Measurements from ENCODE around the gene ANTXR2.
"Not testable (repeated sequence)": the region's sequence is repeated elsewhere in the genome, so short reads cannot be mapped to it uniquely, and the experiment has no call there.

The ANTXR2 gene

GRCh38 chr4:80072744-80073472 is at the start of gene ANTXR2:
Gene ANTXR2 (minus strand): TSS chr4:80073229. CDS start chr4:80072560, 669 bp downstream.
- DNase-seq (ENCODE audit: low spot score), result peak; percentile 84

- DNase-seq (ENCODE audit: low spot score), result not testable (repeated sequence)
Observed at GRCh38 chr4:80121815-80122214, 48.8 kb upstream of the ANTXR2 start.

- DNase-seq (ENCODE audit: low spot score), result not testable (repeated sequence)
Observed at GRCh38 chr4:80119620-80120019, 46.6 kb upstream of the ANTXR2 start.

- no peak for DNase-seq (ENCODE audit: low spot score)
Observed at GRCh38 chr4:80116516-80116915, 43.5 kb upstream of the ANTXR2 start.

DNA sequence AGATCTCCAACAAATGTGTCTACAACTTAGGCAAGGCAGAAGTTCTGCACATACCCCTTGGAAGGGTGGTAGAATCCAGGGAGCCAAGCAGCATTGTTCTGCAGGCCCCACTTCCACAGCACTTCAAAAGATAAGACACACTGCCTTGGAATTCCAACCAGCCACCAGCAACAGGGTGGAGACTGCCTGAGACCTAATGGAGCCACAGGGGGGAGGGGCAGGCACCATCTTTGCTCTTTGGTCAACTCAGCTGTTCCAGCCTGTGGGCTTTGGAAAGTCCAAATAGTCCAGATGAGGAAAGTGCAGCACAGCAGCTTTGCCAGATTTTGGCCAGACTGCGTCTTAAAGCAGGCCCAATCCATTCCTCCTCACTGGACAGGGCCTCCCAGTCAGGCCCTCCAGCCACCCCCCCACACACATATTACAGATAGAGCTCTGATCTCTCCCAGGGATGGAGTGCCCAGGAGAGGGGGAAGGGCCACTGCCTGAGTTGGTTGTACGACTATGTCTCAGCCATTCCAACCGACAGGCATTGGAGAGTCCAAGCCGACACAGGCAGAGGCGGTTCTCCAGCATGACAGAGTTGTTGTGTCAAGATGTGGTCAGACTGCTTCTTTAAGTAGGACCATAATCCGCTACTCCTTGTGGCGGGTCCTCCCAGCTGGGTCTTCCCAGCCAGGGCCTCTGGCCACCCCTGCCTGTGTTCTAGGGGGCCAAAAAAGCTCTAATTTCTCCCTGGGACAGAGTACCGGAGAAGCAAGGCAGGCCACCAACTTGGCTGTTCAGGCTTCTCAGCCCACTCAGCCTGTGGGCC is 42.5 kb upstream of the ANTXR2 start:
- no peak for DNase-seq (ENCODE audit: low spot score)

- no peak for DNase-seq (ENCODE audit: low spot score)
Observed at GRCh38 chr4:80114732-80115265, 41.8 kb upstream of the ANTXR2 start.

DNA sequence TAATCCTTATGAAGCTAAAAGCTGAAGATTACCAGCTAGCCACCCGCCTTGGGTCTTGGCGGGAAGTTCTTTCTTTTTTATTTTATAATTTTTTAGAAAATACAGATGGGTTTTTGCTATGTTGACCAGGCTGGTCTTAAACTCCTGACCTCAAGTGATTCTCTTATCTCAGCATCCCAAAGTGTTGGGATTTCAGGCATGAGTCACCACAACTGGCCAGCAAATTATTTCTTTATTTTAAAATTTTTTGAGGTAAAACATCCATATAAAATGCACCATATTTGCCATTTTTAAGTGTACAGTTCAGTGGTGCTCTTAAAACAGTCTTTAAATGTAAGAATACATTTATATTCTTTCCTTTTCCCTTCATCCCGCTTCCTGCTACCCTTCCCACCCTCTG is 40.6 kb upstream of the ANTXR2 start:
- no peak for DNase-seq (ENCODE audit: low spot score)

GRCh38 chr4:80112236-80112635 is 39.2 kb upstream of the ANTXR2 start:
- no peak for DNase-seq (ENCODE audit: low spot score)

- no peak for DNase-seq (ENCODE audit: low spot score)
Observed at GRCh38 chr4:80111276-80111675, 38.2 kb upstream of the ANTXR2 start.

DNA sequence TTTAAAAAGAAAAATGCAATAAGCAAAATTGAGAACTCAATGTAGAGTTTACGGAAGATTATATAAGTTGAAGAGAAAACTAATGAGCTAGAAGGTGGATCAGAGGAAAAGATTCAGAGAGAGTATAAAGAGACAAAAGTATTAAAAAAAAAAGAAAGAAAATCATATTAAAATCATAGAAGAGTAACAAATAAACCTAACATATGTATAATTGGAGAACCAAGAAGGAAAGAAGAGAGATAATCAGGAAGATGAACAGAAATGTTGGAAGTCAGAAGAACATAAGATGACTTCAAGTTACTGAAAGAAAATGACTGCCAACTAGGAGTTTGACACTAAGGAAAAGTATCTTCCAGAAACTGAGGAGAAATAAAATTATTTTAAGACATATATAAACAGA is 34.3 kb upstream of the ANTXR2 start:
- no peak for DNase-seq (ENCODE audit: low spot score)

- no peak for DNase-seq (ENCODE audit: low spot score)
Observed at GRCh38 chr4:80104927-80105326, 31.9 kb upstream of the ANTXR2 start.

DNA sequence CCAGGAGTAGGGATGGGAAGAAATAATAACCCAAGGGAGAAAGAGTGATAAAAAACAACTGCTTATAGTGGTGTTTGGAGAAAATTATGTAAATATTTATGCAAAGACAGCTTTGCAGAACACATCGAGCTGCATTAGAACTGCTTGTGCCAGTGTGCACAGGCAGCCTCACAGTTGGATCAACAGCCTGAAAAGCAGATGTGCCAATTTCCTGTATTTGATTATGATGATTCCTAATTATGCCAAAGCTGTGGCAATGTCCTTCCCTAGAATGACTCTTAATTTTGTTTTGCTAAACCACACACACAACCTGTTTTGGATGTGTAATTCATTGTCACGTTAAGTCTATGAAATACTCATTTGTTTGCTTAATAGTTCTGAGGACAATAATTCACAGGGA is 30.6 kb upstream of the ANTXR2 start:
- no peak for DNase-seq (ENCODE audit: low spot score)

GRCh38 chr4:80101792-80102116 is 28.7 kb upstream of the ANTXR2 start:
- DNase-seq (ENCODE audit: low spot score), result peak; percentile 65

GRCh38 chr4:80101071-80101791 is 28.2 kb upstream of the ANTXR2 start:
- DNase-seq (ENCODE audit: low spot score), result no peak

GRCh38 chr4:80099671-80100070 is 26.6 kb upstream of the ANTXR2 start:
- no peak for DNase-seq (ENCODE audit: low spot score)

DNA sequence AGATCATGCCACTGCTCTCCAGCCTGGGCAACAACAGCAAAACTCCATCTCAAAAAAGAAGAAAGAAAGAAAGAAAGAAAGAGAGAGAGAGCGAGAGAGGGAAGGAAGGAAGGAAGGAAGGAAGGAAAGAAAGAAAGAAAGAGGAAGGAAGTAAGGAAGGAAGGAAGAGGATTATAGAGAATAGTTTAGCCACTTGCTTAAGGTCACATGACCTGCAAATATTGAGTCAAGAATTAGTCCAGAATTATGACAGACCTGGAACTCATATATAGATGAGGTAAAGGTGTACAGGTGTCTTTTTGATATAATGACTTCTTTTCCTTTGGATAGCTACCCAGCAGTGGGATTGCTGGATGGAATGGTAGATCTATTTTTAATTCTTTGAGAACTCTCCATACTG is 25.6 kb upstream of the ANTXR2 start:
- no peak for DNase-seq (ENCODE audit: low spot score)

- DNase-seq (ENCODE audit: low spot score), result no peak
Observed at GRCh38 chr4:80097400-80098177, 24.6 kb upstream of the ANTXR2 start.

DNA sequence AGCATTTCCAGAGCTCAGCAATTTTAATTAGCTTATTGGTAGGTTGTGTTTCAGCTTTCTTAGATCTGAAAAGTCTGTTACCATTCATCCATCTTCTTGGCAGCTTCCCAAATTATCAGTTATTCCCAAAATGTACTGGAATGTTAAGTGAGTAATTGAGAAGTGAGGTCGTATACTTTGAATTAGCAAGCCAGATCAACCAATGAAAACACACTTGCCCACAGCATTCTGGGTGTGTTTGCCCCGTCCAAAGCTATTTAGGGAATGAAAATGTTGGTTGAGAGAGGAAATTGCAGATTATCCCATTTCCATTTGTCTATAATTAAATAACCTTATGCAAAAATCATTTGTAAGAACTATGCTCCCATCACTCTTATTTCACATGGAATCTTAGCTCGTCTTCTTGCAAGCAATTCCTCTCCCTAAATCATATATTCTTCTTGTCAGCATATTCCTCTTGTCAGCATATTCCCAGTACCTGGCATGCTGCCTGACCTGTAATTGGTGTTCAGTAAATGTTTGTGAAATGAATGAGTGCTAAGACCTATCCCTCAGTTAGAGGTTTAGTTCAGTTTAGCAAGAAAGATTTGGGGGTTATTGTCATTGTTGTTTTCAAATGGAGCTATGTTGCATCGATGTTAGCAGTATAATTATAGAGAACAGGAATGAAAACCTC is 23.3 kb upstream of the ANTXR2 start:
- no peak for DNase-seq (ENCODE audit: low spot score)

DNA sequence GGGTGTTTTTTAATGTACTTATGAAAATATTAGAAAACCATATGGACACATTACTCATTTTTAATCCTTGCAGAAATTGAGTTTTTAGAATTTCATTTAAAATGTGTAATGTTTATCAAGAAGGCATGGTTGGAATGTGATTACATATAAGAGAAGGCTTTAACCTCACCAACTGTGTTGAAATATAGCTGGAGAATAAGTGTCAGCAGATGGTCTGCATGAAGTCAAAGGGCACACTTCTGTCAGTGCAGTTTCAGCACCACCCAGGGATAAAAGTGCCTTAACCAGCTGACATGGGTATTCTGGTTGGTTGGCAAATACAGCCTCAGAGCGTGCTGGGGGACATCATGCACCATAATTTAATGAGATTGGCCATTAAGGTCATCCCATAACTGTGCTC is 21.2 kb upstream of the ANTXR2 start:
- no peak for DNase-seq (ENCODE audit: low spot score)

DNA sequence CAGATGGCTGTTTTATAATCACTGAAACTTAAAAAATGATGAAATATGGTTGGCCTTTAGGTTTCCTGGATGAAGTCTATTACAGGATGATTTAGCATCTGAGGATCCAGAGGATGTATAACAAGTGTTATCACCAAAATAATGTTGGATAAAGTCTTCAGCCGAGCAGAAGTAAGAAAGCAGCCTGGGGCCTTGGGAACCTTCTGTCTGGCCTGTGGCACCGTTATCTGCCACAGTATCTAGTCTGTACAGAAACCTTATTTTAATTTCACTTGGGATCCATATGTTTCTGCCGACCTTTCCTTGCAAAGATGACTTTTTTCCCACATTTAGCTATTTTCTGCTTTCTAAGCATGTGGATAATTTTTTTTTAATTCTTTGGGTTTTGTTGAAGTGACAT is 20.5 kb upstream of the ANTXR2 start:
- DNase-seq (ENCODE audit: low spot score), result no peak

- no peak for DNase-seq (ENCODE audit: low spot score)
Observed at GRCh38 chr4:80092847-80093246, 19.8 kb upstream of the ANTXR2 start.

Measured in COLO829 (cell line).